GM11168 (cell line): ENCODE measurements around the gene TNRC6B.
"Not testable (repeated sequence)": the region's sequence is repeated elsewhere in the genome, so short reads cannot be mapped to it uniquely, and the experiment has no call there.

ENCODE experiments used
- in situ Hi-C: fragments of 300-500 bp; cut with MboI; formaldehyde crosslinking; loops from one replicate; pipeline ENCODE4 v1.12.0; 2022; ENCODE audit warnings: low sequenced_read_pairs; ENCODE audit not compliant: unreplicated experiment

The TNRC6B gene

GRCh38 chr22:40345815-40346184 is 168.1 kb downstream of the TNRC6B start:
- in situ Hi-C loops, result no loop called here

GRCh38 chr22:40346185-40347118 is 168.7 kb downstream of the TNRC6B start, which contains the start of gene ADSL:
ADSL (plus strand) TSS chr22:40346500; CDS start chr22:40346559, 59 bp downstream.
- in situ Hi-C loops, result no loop called here

GRCh38 chr22:40347300-40347699 is 169.6 kb downstream of the TNRC6B start:
- in situ Hi-C loops, result no loop called here

- in situ Hi-C loops, result no loop called here
These were observed 170.4 kb downstream of the TNRC6B start for GRCh38 chr22:40348025-40348658.

GRCh38 chr22:40352763-40353162 is 175.0 kb downstream of the TNRC6B start:
- in situ Hi-C loops, result no loop called here

GRCh38 chr22:40361100-40361499 is 183.4 kb downstream of the TNRC6B start:
- in situ Hi-C loops, result no loop called here

- in situ Hi-C loops, result no loop called here
These were observed 185.3 kb downstream of the TNRC6B start for GRCh38 chr22:40363059-40363458.

GRCh38 chr22:40364431-40364830 is 186.7 kb downstream of the TNRC6B start:
- in situ Hi-C loops, result no loop called here

- in situ Hi-C loops, result no loop called here
These were observed 188.3 kb downstream of the TNRC6B start for GRCh38 chr22:40366068-40366467.

- in situ Hi-C loops, result no loop called here
These were observed 189.6 kb downstream of the TNRC6B start for GRCh38 chr22:40367342-40367741.

GRCh38 chr22:40368016-40368415 is 190.3 kb downstream of the TNRC6B start:
- in situ Hi-C loops, result no loop called here

- in situ Hi-C loops, result no loop called here
These were observed 191.1 kb downstream of the TNRC6B start for GRCh38 chr22:40368836-40369235.

- in situ Hi-C loops, result no loop called here
These were observed 196.8 kb downstream of the TNRC6B start for GRCh38 chr22:40374567-40374966.

- in situ Hi-C loops, result no loop called here
These were observed 198.4 kb downstream of the TNRC6B start for GRCh38 chr22:40376149-40376548.

- in situ Hi-C loops, result no loop called here
These were observed 200.2 kb downstream of the TNRC6B start for GRCh38 chr22:40377931-40378330.

GRCh38 chr22:40378448-40378847 is 200.7 kb downstream of the TNRC6B start:
- in situ Hi-C loops, result not testable (repeated sequence)

GRCh38 chr22:40381461-40381860 is 203.7 kb downstream of the TNRC6B start:
- in situ Hi-C loops, result no loop called here

GRCh38 chr22:40383905-40384304 is 206.2 kb downstream of the TNRC6B start:
- in situ Hi-C loops, result no loop called here

GRCh38 chr22:40385036-40385782 is 207.5 kb downstream of the TNRC6B start:
- in situ Hi-C loops, result no loop called here
